MM.1S (cell line): Measurements from ENCODE around the gene PTPRE.

Source experiments
- DNase-seq: peaks from one replicate; pipeline ENCODE4 v3.0.0-alpha.2; 2015
- H2AFZ ChIP-seq: fragments of 300-600 bp; sonication (generic); 2 replicates; pipeline ENCODE4 v1.6.0; 2016; ENCODE audit warnings: antibody characterized with exemption, low read length
- H3F3A ChIP-seq: fragments of 300-600 bp; sonication (generic); 2 replicates; pipeline ENCODE4 v1.6.1; 2016; ENCODE audit warnings: mild to moderate bottlenecking, antibody characterized with exemption, low read length, moderate library complexity, mixed read lengths; ENCODE audit not compliant: insufficient read depth
- H3K27ac ChIP-seq: fragments of 300-600 bp; sonication (generic); 2 replicates; pipeline ENCODE4 v1.5.1; 2016; ENCODE audit warnings: mild to moderate bottlenecking, low read length
- H3K27me3 ChIP-seq: fragments of 300-600 bp; sonication (generic); replicated peaks from 2 replicates; pipeline ENCODE4 v1.6.0; 2016; ENCODE audit warnings: low read length; ENCODE audit not compliant: insufficient read depth
- H3K36me3 ChIP-seq: fragments of 300-600 bp; sonication (generic); replicated peaks from 2 replicates; pipeline ENCODE4 v1.6.1; 2016; ENCODE audit warnings: mild to moderate bottlenecking, low read length, mixed read lengths; ENCODE audit not compliant: insufficient read depth
- H3K4me1 ChIP-seq: fragments of 300-600 bp; sonication (generic); 2 replicates; pipeline ENCODE4 v1.6.1; 2016; ENCODE audit warnings: low read length, mixed read lengths
- H3K4me2 ChIP-seq: fragments of 300-600 bp; sonication (generic); 2 replicates; pipeline ENCODE4 v1.6.0; 2016; ENCODE audit warnings: low read depth, low read length
- H3K4me3 ChIP-seq: fragments of 300-600 bp; sonication (generic); 2 replicates; pipeline ENCODE4 v1.5.1; 2016; ENCODE audit warnings: low read length, mixed read lengths
- H3K79me2 ChIP-seq: fragments of 300-600 bp; sonication (generic); 2 replicates; pipeline ENCODE4 v1.6.1; 2016; ENCODE audit warnings: mixed run types, low read length, mixed read lengths
- H3K9ac ChIP-seq: fragments of 300-600 bp; sonication (generic); 2 replicates; pipeline ENCODE4 v1.6.1; 2016; ENCODE audit warnings: low read length, mixed read lengths
- H3K9me2 ChIP-seq: fragments of 300-600 bp; sonication (generic); replicated peaks from 2 replicates; pipeline ENCODE4 v1.6.1; 2016; ENCODE audit warnings: mild to moderate bottlenecking, low read length, mixed read lengths; ENCODE audit not compliant: insufficient read depth
- H3K9me3 ChIP-seq: fragments of 300-600 bp; sonication (generic); replicated peaks from 2 replicates; pipeline ENCODE4 v1.6.1; 2016; ENCODE audit warnings: mild to moderate bottlenecking, low read length, mixed read lengths; ENCODE audit not compliant: insufficient read depth
- H4K20me1 ChIP-seq: fragments of 300-600 bp; sonication (generic); 2 replicates; pipeline ENCODE4 v1.6.1; 2016; ENCODE audit warnings: mild to moderate bottlenecking, low read length, moderate library complexity, mixed read lengths; ENCODE audit not compliant: insufficient read depth
- EZH2 ChIP-seq: fragments of 300-600 bp; sonication (generic); optimal IDR thresholded peaks from 2 replicates; pipeline ENCODE3; 2017; ENCODE audit warnings: low read depth, mild to moderate bottlenecking, antibody characterized with exemption, low read length, mixed read lengths
- EZH2phosphoT487 ChIP-seq: fragments of 300-600 bp; sonication (generic); IDR thresholded peaks from 2 replicates; pipeline ENCODE4 v1.6.1; 2018; ENCODE audit warnings: antibody characterized with exemption, low read length
- TF ChIP-seq, protein P1 (sequence below): fragments of 300-600 bp; sonication (generic); IDR thresholded peaks from 2 replicates; pipeline ENCODE4 v1.5.1; 2016; ENCODE audit warnings: antibody characterized with exemption, low read length, mixed read lengths

Gene PTPRE

DNA sequence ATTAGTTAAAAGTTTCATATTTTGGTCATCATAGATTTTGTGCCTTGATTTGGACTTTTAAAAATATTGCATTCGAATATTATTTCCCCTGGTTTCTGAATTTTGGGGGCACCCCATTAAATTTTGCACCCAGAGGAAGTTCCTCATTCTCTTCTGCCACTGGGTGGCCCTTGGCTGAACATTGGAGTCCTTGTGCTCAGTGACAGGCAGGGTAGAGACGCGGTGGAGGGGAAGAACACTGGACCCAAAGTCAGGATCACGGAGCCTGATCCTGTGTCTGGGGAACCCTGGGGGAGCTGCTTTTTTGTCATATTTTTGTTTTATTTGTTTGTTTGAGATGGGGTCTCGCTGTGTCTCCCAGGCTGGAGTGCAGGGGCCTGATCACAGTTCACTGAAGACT, 144.6 kb downstream of the PTPRE start:
- no peaks in the 10 kb centered on the region for H3K9me3 ChIP-seq
- H3K4me3 ChIP-seq, result no peak overlapping the region
- peaks cover 19% of the 10 kb centered on the region for H3K79me2 ChIP-seq
- H3K36me3 ChIP-seq, result no peaks in the 10 kb centered on the region
- H3K4me2 ChIP-seq, result no peak overlapping the region
- no peak for DNase-seq
- H3F3A ChIP-seq, result peaks cover 10% of the 10 kb centered on the region
- no peaks in the 10 kb centered on the region for H3K27me3 ChIP-seq
- no peak overlapping the region for H3K9ac ChIP-seq
- TF ChIP-seq EZH2, result no peak
- TF ChIP-seq, protein P1, sequence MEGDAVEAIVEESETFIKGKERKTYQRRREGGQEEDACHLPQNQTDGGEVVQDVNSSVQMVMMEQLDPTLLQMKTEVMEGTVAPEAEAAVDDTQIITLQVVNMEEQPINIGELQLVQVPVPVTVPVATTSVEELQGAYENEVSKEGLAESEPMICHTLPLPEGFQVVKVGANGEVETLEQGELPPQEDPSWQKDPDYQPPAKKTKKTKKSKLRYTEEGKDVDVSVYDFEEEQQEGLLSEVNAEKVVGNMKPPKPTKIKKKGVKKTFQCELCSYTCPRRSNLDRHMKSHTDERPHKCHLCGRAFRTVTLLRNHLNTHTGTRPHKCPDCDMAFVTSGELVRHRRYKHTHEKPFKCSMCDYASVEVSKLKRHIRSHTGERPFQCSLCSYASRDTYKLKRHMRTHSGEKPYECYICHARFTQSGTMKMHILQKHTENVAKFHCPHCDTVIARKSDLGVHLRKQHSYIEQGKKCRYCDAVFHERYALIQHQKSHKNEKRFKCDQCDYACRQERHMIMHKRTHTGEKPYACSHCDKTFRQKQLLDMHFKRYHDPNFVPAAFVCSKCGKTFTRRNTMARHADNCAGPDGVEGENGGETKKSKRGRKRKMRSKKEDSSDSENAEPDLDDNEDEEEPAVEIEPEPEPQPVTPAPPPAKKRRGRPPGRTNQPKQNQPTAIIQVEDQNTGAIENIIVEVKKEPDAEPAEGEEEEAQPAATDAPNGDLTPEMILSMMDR, result no peak
- no peak for TF ChIP-seq EZH2phosphoT487
- peaks cover 9% of the 10 kb centered on the region for H3K4me1 ChIP-seq
- H4K20me1 ChIP-seq, result no peaks in the 10 kb centered on the region
- H2AFZ ChIP-seq, result no peak overlapping the region
- H3K27ac ChIP-seq, result no peak overlapping the region
- no peaks in the 10 kb centered on the region for H3K9me2 ChIP-seq

DNA sequence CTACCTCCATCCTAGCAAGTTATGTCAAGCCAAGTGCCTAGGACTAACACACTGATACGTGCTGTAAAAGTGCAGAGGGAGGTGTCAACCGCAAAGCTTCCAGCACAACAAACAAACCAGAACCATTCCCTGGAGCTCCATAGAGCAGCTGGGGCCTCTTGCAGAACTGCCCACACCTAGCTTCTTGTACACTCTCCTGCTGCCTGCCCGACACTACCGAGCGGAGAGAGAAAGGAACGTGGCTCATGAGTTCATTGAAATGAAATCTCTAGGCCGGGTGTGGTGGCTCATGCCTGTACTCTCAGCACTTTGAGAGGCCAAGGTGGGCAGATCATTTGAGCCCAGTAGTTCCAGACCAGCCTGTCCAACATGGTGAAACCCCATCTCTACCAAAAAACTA, 145.8 kb downstream of the PTPRE start:
- H3K9ac ChIP-seq, result no peak overlapping the region
- H3K4me1 ChIP-seq, result peaks cover 4% of the 10 kb centered on the region; the same call in 1 of the 2 replicates
- H3K27ac ChIP-seq, result no peak overlapping the region
- H3K4me2 ChIP-seq, result no peak overlapping the region
- H3K79me2 ChIP-seq, result peaks cover 19% of the 10 kb centered on the region
- DNase-seq, result no peak
- H4K20me1 ChIP-seq, result no peaks in the 10 kb centered on the region
- TF ChIP-seq EZH2phosphoT487 (no peak), EZH2 (no peak)
- TF ChIP-seq, protein P1, result no peak
- no peak overlapping the region for H3K4me3 ChIP-seq
- H3K27me3 ChIP-seq, result no peaks in the 10 kb centered on the region
- H2AFZ ChIP-seq, result no peak overlapping the region
- H3K9me2 ChIP-seq, result no peaks in the 10 kb centered on the region
- H3K9me3 ChIP-seq, result no peaks in the 10 kb centered on the region
- no peaks in the 10 kb centered on the region for H3K36me3 ChIP-seq
- peaks cover 7% of the 10 kb centered on the region for H3F3A ChIP-seq

DNA sequence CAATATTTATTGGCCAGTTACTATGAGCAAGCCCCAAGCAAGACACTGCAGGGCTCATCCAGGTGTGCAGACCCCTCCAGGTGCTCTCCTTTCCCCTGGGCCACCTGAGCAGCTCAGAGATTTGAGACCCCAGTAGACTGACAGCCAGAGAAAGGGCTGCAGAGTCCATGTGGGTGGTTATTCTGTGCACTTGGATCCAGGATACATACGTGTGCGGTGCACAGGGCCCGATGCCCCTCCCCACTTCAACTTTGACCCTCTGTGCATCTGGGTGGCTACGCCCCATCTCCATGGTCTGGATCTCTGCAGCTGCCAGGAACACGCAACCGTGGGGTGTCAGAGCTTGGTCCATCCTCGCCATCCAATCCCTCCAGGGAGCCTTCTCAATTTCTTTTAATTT, 146.5 kb downstream of the PTPRE start:
- Histone ChIP-seq H3F3A (peaks cover under 1% of the 10 kb centered on the region; the same call in 1 of the 2 replicates), H3K9ac (no peak overlapping the region), H3K9me3 (no peaks in the 10 kb centered on the region), H3K4me3 (no peak overlapping the region), H4K20me1 (no peaks in the 10 kb centered on the region), H3K4me2 (no peak overlapping the region), H3K9me2 (no peaks in the 10 kb centered on the region), H3K36me3 (no peaks in the 10 kb centered on the region), H3K4me1 (peaks cover 4% of the 10 kb centered on the region; the same call in 1 of the 2 replicates), H2AFZ (no peak overlapping the region), H3K27ac (no peak overlapping the region), H3K79me2 (peaks cover 15% of the 10 kb centered on the region), H3K27me3 (no peaks in the 10 kb centered on the region)
- DNase-seq, result no peak
- TF ChIP-seq, protein P1, result no peak
- TF ChIP-seq EZH2 (no peak), EZH2phosphoT487 (no peak)
